ENCODE data around the gene KCNH8.

The KCNH8 gene

DNA sequence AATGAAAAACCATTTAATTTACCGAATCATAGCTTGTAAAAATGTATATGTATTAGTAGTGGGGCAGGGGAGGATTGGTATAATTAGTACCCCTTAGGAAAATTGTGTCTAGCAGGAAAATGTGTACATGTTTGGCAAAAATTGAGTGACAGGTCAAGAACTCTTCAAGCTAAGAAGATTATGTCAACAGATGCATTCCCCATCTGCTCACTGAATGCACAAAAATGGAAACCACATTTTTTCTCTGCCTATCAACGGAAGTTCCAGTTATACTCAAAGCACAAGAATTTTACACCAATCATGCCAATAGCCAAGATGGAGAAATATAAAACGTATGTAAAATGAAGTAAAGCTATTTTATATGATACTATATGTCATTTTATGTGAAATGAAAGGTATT is 377.8 kb downstream of the KCNH8 start:
- TF ChIP-seq, protein P1, sequence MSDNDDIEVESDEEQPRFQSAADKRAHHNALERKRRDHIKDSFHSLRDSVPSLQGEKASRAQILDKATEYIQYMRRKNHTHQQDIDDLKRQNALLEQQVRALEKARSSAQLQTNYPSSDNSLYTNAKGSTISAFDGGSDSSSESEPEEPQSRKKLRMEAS (IDR thresholded peaks at IDR 0.05; ENCODE audit: low read depth, low read length): no peak
- TF ChIP-seq POLR2A (IDR thresholded peaks at IDR 0.05; ENCODE audit: extremely low read depth, insufficient read length): no peak
- TF ChIP-seq, protein P2, sequence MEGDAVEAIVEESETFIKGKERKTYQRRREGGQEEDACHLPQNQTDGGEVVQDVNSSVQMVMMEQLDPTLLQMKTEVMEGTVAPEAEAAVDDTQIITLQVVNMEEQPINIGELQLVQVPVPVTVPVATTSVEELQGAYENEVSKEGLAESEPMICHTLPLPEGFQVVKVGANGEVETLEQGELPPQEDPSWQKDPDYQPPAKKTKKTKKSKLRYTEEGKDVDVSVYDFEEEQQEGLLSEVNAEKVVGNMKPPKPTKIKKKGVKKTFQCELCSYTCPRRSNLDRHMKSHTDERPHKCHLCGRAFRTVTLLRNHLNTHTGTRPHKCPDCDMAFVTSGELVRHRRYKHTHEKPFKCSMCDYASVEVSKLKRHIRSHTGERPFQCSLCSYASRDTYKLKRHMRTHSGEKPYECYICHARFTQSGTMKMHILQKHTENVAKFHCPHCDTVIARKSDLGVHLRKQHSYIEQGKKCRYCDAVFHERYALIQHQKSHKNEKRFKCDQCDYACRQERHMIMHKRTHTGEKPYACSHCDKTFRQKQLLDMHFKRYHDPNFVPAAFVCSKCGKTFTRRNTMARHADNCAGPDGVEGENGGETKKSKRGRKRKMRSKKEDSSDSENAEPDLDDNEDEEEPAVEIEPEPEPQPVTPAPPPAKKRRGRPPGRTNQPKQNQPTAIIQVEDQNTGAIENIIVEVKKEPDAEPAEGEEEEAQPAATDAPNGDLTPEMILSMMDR (IDR thresholded peaks at IDR 0.05; ENCODE audit: low read depth, low read length): no peak
- no peak for TF ChIP-seq MYC (IDR thresholded peaks at IDR 0.05; ENCODE audit: low read depth, low read length)
- no peak for DNase-seq (ENCODE audit: low read depth)
- H3K4me3 ChIP-seq (ENCODE audit: low read depth, low read length): no peak overlapping the region

DNA sequence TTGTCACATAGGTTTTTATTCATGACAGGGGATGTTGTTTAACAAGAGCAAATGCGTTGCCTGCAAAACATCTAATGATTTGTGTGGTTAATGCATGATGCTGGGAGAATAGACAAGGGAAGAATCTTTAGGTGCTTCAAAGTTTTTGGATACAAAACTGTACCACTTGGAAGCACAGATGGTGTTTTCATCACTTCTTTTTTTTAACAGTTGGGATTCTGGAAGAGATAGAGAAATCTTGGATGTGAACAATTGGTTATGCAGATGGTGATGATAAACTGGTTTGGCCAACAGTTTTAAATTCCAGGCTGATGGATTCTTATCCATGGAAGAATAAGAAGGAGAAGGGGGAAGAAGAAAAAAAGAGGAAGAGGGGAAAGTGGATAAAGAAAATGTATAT is 379.4 kb downstream of the KCNH8 start:
- H3K4me3 ChIP-seq (ENCODE audit: low read depth, low read length): no peak overlapping the region
- TF ChIP-seq, protein P2 (IDR thresholded peaks at IDR 0.05; ENCODE audit: low read depth, low read length): no peak
- TF ChIP-seq MYC (IDR thresholded peaks at IDR 0.05; ENCODE audit: low read depth, low read length) (no peak), POLR2A (IDR thresholded peaks at IDR 0.05; ENCODE audit: extremely low read depth, insufficient read length) (no peak)
- TF ChIP-seq, protein P1 (IDR thresholded peaks at IDR 0.05; ENCODE audit: low read depth, low read length): no peak
- no peak for DNase-seq (ENCODE audit: low read depth)

DNA sequence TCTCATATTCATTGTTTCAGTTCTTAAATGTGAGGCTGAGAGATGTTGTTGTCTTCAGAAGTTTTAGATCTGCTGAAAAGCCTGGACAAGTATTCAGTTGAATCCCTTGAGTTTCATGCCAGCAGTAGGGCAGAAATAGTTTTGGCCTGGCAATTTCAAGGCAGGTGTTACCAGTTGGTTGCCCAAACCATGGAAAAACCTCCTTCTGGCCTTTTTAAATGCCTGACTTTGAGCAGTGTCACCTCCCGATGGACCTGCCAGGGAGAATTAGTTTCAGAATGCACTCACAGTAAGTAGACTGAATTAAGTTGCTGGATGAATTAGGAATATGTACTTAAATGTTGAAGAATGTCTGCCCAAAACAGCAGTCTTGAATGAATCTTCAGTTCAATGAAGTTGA is 383.1 kb downstream of the KCNH8 start:
- no peak for DNase-seq (ENCODE audit: low read depth)
- no peak overlapping the region for H3K4me3 ChIP-seq (ENCODE audit: low read depth, low read length)
- TF ChIP-seq, protein P1 (IDR thresholded peaks at IDR 0.05; ENCODE audit: low read depth, low read length): no peak
- TF ChIP-seq POLR2A (IDR thresholded peaks at IDR 0.05; ENCODE audit: extremely low read depth, insufficient read length) (no peak), MYC (IDR thresholded peaks at IDR 0.05; ENCODE audit: low read depth, low read length) (no peak)
- TF ChIP-seq, protein P2 (IDR thresholded peaks at IDR 0.05; ENCODE audit: low read depth, low read length): no peak

DNA sequence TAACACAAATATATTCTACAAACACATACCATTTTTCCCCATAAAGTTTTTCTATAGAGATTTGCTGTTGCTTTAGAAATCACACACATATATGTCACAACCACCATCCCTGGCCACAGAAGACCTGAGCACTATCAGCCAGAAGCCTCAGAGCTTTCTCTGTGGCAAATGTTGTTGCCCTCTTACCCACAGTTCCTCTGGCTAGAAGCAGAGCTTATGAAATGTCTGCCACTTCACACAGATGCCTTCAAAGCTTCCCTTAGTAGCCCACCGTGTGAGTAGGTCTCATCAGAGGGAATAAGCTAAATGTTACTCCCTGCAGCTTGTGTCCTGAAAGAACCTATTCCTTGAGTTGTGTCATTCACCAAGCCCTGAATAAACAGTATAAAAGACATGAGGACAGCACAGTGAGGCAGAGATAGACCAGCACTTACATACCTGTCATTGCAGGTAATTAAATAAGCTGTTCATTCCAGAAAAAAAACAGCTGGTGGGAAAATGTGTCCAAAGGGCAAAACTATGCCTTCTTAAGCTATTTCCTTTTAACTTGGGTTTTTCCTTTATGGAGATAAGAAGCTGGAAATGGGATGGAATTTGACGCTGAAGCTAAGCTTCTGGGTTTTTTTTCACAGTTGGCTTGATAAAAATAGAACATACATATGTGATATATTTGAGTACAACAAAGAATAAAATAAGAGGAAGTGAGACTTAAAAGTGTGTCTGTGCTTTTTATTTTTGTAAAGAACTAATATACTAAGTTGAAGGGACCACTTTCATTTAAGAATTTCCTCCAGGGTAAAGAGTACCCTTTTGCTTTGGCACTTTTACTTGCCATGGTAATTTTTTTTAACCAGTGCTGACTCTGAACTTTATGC is 391.4 kb downstream of the KCNH8 start:
- H3K4me3 ChIP-seq (ENCODE audit: low read depth, low read length): no peak overlapping the region
- TF ChIP-seq POLR2A (IDR thresholded peaks at IDR 0.05; ENCODE audit: extremely low read depth, insufficient read length): no peak
- TF ChIP-seq, protein P1 (IDR thresholded peaks at IDR 0.05; ENCODE audit: low read depth, low read length): no peak
- TF ChIP-seq, protein P2 (IDR thresholded peaks at IDR 0.05; ENCODE audit: low read depth, low read length): no peak
- no peak for TF ChIP-seq MYC (IDR thresholded peaks at IDR 0.05; ENCODE audit: low read depth, low read length)
- DNase-seq (ENCODE audit: low read depth): no peak

DNA sequence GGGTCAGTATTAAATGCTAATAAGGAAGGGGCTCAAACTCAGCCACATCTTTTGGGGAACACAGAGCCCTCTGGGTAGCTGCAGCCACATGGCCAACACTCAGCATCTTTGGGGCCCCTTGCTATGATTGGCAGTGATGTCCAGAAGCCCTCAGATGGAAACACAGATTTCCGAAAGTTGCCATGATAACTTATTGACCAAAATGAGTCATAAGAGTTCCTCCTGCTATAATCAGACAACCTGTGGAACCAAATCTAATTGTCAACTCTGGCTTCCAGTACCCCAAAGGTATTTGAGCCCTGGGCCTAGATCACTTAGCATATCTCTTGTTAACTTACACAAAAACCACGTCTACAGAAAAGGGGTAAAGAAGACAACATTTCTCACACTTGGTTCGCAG is 392.2 kb downstream of the KCNH8 start:
- no peak overlapping the region for H3K4me3 ChIP-seq (ENCODE audit: low read depth, low read length)
- TF ChIP-seq, protein P2 (IDR thresholded peaks at IDR 0.05; ENCODE audit: low read depth, low read length): no peak
- TF ChIP-seq POLR2A (IDR thresholded peaks at IDR 0.05; ENCODE audit: extremely low read depth, insufficient read length): no peak
- no peak for TF ChIP-seq MYC (IDR thresholded peaks at IDR 0.05; ENCODE audit: low read depth, low read length)
- TF ChIP-seq, protein P1 (IDR thresholded peaks at IDR 0.05; ENCODE audit: low read depth, low read length): no peak
- no peak for DNase-seq (ENCODE audit: low read depth)
